HG02571 (cell line): ENCODE data around the gene POU3F2.

Experiments
- ATAC-seq: cut with Tn5 transposase; IDR thresholded peaks from one replicate; pipeline ENCODE4 v1.9.1; 2021; ENCODE audit warnings: mild to moderate bottlenecking, moderate library complexity; ENCODE audit not compliant: unreplicated experiment

POU3F2 gene

GRCh38 chr6:98830146-98830545 lies 4.2 kb upstream of the POU3F2 start:
- ATAC-seq, result no peak

- no peak for ATAC-seq
Observed at GRCh38 chr6:98831057-98831958, 3.1 kb upstream of the POU3F2 start.

- no peak for ATAC-seq
Observed at GRCh38 chr6:98831959-98832283, 2.5 kb upstream of the POU3F2 start.

GRCh38 chr6:98832284-98833056 lies 1.9 kb upstream of the POU3F2 start:
- no peak for ATAC-seq

GRCh38 chr6:98833057-98833306 lies 1.4 kb upstream of the POU3F2 start:
- no peak for ATAC-seq

GRCh38 chr6:98833307-98834059 lies 891 bp upstream of the POU3F2 start:
- ATAC-seq, result no peak

- no peak for ATAC-seq
Observed at GRCh38 chr6:98835149-98836024, 1.0 kb downstream of the POU3F2 start.

- ATAC-seq, result no peak
Observed at GRCh38 chr6:98836025-98836961, 1.9 kb downstream of the POU3F2 start.

GRCh38 chr6:98836962-98837944 lies 2.9 kb downstream of the POU3F2 start:
- no peak for ATAC-seq

GRCh38 chr6:98838032-98838431 lies 3.7 kb downstream of the POU3F2 start:
- no peak for ATAC-seq

- ATAC-seq, result no peak
Observed at GRCh38 chr6:98838975-98839374, 4.6 kb downstream of the POU3F2 start.

- ATAC-seq, result no peak
Observed at GRCh38 chr6:98839781-98840361, 5.5 kb downstream of the POU3F2 start.

- no peak for ATAC-seq
Observed at GRCh38 chr6:98840385-98840784, 6.0 kb downstream of the POU3F2 start.

GRCh38 chr6:98840996-98841513 lies 6.7 kb downstream of the POU3F2 start:
- no peak for ATAC-seq

GRCh38 chr6:98841621-98842341 lies 7.4 kb downstream of the POU3F2 start:
- no peak for ATAC-seq

- ATAC-seq, result no peak
Observed at GRCh38 chr6:98842342-98843180, 8.2 kb downstream of the POU3F2 start.
